ENCODE data around the gene GPATCH2. TPM values are rescaled to one million over a fixed set of nuclear protein-coding genes. Genes with fewer than 3 reads are reported as not detected.

Gene GPATCH2
- total RNA-seq, 1 experiment from 2014 or later: 11.2 TPM

DNA sequence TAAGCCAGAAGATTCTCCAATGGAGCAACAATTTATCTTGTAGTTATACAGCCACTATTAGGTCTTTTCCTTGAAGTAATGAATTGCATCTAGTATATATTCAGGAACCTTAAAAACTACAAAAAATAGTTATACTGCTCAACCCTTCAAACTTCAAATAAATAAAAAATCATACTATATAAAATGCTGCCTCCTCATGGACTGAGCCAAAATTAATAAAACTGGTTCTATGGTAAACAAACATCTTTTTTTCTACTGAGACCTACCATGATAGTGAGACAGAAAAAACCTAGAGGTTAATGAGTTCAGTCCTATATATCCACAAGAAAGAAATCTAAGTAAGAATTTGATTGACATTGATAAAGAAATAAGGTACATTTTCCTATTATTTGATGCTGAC lies 67.7 kb downstream of the GPATCH2 start:
- DNase-seq (ENCODE audit: low read depth, low spot score): no peak
- ChIA-PET CTCF (no interaction called here), POLR2A (no interaction called here)
- Histone ChIP-seq H3K4me3 (ENCODE audit: low read depth in 2 of 2, low read length in 2 of 2) (no peak overlapping the region), H3K27ac (ENCODE audit: low read length) (no peak overlapping the region), H3K36me3 (ENCODE audit: control insufficient read depth, insufficient read depth, low read length) (no peaks in the 10 kb centered on the region), H3K9me3 (ENCODE audit: control insufficient read depth, insufficient read depth, low read depth, low read length) (no peaks in the 10 kb centered on the region), H3K27me3 (ENCODE audit: control insufficient read depth, insufficient read depth, low read length) (no peaks in the 10 kb centered on the region), H3K4me1 (ENCODE audit: control insufficient read depth, insufficient read depth, low read length) (peaks cover 9% of the 10 kb centered on the region)
- ATAC-seq: no peak
- in situ Hi-C loops (cut with HindIII; ENCODE audit: low pct_unique_long_range_greater_than_20kb, low sequenced_read_pairs): no loop called here
- TF ChIP-seq, protein P1, sequence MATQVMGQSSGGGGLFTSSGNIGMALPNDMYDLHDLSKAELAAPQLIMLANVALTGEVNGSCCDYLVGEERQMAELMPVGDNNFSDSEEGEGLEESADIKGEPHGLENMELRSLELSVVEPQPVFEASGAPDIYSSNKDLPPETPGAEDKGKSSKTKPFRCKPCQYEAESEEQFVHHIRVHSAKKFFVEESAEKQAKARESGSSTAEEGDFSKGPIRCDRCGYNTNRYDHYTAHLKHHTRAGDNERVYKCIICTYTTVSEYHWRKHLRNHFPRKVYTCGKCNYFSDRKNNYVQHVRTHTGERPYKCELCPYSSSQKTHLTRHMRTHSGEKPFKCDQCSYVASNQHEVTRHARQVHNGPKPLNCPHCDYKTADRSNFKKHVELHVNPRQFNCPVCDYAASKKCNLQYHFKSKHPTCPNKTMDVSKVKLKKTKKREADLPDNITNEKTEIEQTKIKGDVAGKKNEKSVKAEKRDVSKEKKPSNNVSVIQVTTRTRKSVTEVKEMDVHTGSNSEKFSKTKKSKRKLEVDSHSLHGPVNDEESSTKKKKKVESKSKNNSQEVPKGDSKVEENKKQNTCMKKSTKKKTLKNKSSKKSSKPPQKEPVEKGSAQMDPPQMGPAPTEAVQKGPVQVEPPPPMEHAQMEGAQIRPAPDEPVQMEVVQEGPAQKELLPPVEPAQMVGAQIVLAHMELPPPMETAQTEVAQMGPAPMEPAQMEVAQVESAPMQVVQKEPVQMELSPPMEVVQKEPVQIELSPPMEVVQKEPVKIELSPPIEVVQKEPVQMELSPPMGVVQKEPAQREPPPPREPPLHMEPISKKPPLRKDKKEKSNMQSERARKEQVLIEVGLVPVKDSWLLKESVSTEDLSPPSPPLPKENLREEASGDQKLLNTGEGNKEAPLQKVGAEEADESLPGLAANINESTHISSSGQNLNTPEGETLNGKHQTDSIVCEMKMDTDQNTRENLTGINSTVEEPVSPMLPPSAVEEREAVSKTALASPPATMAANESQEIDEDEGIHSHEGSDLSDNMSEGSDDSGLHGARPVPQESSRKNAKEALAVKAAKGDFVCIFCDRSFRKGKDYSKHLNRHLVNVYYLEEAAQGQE (IDR thresholded peaks at IDR 0.05; ENCODE audit: insufficient read depth in 1 of 2, low read depth in 2 of 2, low read length in 1 of 2): no peak
- TF ChIP-seq, protein P2, sequence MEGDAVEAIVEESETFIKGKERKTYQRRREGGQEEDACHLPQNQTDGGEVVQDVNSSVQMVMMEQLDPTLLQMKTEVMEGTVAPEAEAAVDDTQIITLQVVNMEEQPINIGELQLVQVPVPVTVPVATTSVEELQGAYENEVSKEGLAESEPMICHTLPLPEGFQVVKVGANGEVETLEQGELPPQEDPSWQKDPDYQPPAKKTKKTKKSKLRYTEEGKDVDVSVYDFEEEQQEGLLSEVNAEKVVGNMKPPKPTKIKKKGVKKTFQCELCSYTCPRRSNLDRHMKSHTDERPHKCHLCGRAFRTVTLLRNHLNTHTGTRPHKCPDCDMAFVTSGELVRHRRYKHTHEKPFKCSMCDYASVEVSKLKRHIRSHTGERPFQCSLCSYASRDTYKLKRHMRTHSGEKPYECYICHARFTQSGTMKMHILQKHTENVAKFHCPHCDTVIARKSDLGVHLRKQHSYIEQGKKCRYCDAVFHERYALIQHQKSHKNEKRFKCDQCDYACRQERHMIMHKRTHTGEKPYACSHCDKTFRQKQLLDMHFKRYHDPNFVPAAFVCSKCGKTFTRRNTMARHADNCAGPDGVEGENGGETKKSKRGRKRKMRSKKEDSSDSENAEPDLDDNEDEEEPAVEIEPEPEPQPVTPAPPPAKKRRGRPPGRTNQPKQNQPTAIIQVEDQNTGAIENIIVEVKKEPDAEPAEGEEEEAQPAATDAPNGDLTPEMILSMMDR (IDR thresholded peaks at IDR 0.05): no peak
- TF ChIP-seq TCF7L2 (IDR thresholded peaks at IDR 0.05; ENCODE audit: low read depth, low read length): no peak
- TF ChIP-seq POLR2AphosphoS5 (IDR thresholded peaks at IDR 0.05; ENCODE audit: low read depth, low read length): no peak
- no peak for TF ChIP-seq SIN3A (IDR thresholded peaks at IDR 0.05; ENCODE audit: borderline replicate concordance, insufficient read depth, low read depth, low read length)
- intact Hi-C loops (cut with micrococcal nuclease; ENCODE audit: unreplicated experiment): no loop called here
- BruUV-seq (replicated peaks): no TSS peak

DNA sequence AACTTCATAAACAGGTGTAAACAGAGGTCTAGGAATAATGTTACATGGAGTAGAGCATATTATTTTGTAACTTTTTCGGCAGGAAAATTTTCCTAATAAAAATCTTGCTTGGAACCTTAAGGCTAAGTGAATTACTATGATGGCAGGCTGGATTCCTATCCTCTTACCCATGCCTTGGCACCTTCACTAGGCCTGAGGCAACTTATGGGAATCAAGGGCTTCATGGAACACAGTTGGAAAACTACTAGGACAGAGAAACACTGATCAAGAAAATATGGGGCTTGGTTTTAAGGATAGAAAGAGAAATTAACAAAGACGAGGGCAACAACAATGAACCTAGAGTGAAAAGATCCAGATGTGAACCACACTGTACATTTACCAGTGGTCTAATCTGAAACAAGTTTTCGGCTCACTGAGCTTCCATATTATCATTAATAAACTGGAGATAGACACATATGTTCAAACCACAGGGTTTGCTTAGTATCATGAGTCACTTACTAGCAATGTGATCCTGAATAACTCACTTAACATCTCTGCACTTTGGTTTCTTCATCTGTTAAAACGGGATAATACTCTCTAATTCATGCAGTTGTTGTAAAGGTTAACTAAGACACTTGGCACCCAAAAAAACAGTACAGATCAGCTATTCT lies 68.5 kb downstream of the GPATCH2 start:
- intact Hi-C loops (cut with micrococcal nuclease; ENCODE audit: unreplicated experiment): no loop called here
- in situ Hi-C loops (cut with HindIII; ENCODE audit: low pct_unique_long_range_greater_than_20kb, low sequenced_read_pairs): no loop called here
- Histone ChIP-seq H3K27me3 (ENCODE audit: control insufficient read depth, insufficient read depth, low read length) (no peaks in the 10 kb centered on the region), H3K9me3 (ENCODE audit: control insufficient read depth, insufficient read depth, low read depth, low read length) (no peaks in the 10 kb centered on the region), H3K27ac (ENCODE audit: low read length) (no peak overlapping the region), H3K36me3 (ENCODE audit: control insufficient read depth, insufficient read depth, low read length) (no peaks in the 10 kb centered on the region), H3K4me1 (ENCODE audit: control insufficient read depth, insufficient read depth, low read length) (peaks cover 9% of the 10 kb centered on the region), H3K4me3 (ENCODE audit: low read depth in 2 of 2, low read length in 2 of 2) (no peak overlapping the region)
- no peak for DNase-seq (ENCODE audit: low read depth, low spot score)
- CTCF ChIA-PET: no interaction called here
- TF ChIP-seq, protein P1 (IDR thresholded peaks at IDR 0.05; ENCODE audit: insufficient read depth in 1 of 2, low read depth in 2 of 2, low read length in 1 of 2): no peak
- TF ChIP-seq, protein P2 (IDR thresholded peaks at IDR 0.05): no peak
- no peak for TF ChIP-seq POLR2AphosphoS5 (IDR thresholded peaks at IDR 0.05; ENCODE audit: low read depth, low read length)
- TF ChIP-seq SIN3A (IDR thresholded peaks at IDR 0.05; ENCODE audit: borderline replicate concordance, insufficient read depth, low read depth, low read length): no peak
- no peak for TF ChIP-seq TCF7L2 (IDR thresholded peaks at IDR 0.05; ENCODE audit: low read depth, low read length)
- ATAC-seq: peak; percentile 84
- POLR2A ChIA-PET: no interaction called here
- BruUV-seq (replicated peaks): no TSS peak
